Common myeloid progenitor, CD34-positive (primary cell): Measurements from ENCODE around the gene FRMD4B.

Source experiments
- CTCF ChIA-PET: fragments of 350-600 bp; sonication (Branson Sonifier 250); formaldehyde crosslinking; loops from one replicate; lab custom pipeline; 2021; ENCODE audit warnings: antibody characterized with exemption; lab: Charles Lee
- POLR2A ChIA-PET: fragments of 350-600 bp; sonication (Branson Sonifier 250); formaldehyde crosslinking; loops from one replicate; lab custom pipeline; 2021; ENCODE audit warnings: antibody characterized with exemption; lab: Charles Lee
- DNase-seq, 3 donors: peaks; one replicate each; pipeline versions ENCODE4 v3.0.0 to v3.0.0-alpha.2; 2013
- H3K27ac ChIP-seq, 2 experiments: 1 replicate in 1 of 2; 2 replicates in 1 of 2; pipeline ENCODE4 v1.7.0; 2013; ENCODE audit warnings: inconsistent platforms in 2 of 2, low read length in 2 of 2, mild to moderate bottlenecking in 2 of 2, low read depth in 1 of 2, moderate library complexity in 1 of 2; ENCODE audit not compliant: severe bottlenecking in 2 of 2, insufficient read depth in 1 of 2, poor library complexity in 1 of 2
- H3K27me3 ChIP-seq, 5 experiments: replicated peaks in 2 of 5; 1 replicate in 3 of 5; 2 replicates in 2 of 5; pipeline versions ENCODE4 v1.6.1 to v1.7.0; 2013; ENCODE audit warnings: low read length in 4 of 5, mild to moderate bottlenecking in 2 of 5, moderate library complexity in 2 of 5, inconsistent platforms in 1 of 5; ENCODE audit not compliant: insufficient read depth in 5 of 5, control insufficient read depth in 4 of 5
- H3K36me3 ChIP-seq, 4 experiments: 1 replicate in 2 of 4; 2 replicates in 2 of 4; pipeline versions ENCODE4 v1.6.1 to v1.7.0; 2013; ENCODE audit warnings: low read length in 3 of 4, control low read depth in 1 of 4, mild to moderate bottlenecking in 1 of 4; ENCODE audit not compliant: control insufficient read depth in 4 of 4, insufficient read depth in 4 of 4
- H3K4me1 ChIP-seq, 4 experiments: 1 replicate in 3 of 4; 2 replicates in 1 of 4; pipeline versions ENCODE4 v1.6.1 to v1.7.1; 2013; ENCODE audit warnings: low read length in 3 of 4, mild to moderate bottlenecking in 3 of 4, control low read depth in 1 of 4, inconsistent platforms in 1 of 4, moderate library complexity in 1 of 4; ENCODE audit not compliant: control insufficient read depth in 4 of 4, insufficient read depth in 4 of 4; ENCODE audit errors: control extremely low read depth in 1 of 4
- H3K4me3 ChIP-seq, 7 experiments: 1 replicate in 4 of 7; 2 replicates in 3 of 7; pipeline versions ENCODE4 v1.5.1 to v1.7.0; 2013; ENCODE audit warnings: mild to moderate bottlenecking in 7 of 7, low read length in 6 of 7, moderate library complexity in 6 of 7, inconsistent platforms in 2 of 7, low read depth in 2 of 7, control low read depth in 1 of 7; ENCODE audit not compliant: insufficient read depth in 4 of 7, control insufficient read depth in 1 of 7; ENCODE audit errors: extremely low read depth in 1 of 7
- H3K9me3 ChIP-seq, 5 experiments: 1 replicate in 4 of 5; 2 replicates in 1 of 5; pipeline versions ENCODE4 v1.6.1 to v1.7.1; 2013; ENCODE audit warnings: low read length in 4 of 5, mild to moderate bottlenecking in 2 of 5, inconsistent platforms in 1 of 5, low read depth in 1 of 5, moderate library complexity in 1 of 5; ENCODE audit not compliant: control insufficient read depth in 4 of 5, insufficient read depth in 2 of 5; ENCODE audit errors: control extremely low read depth in 1 of 5
- WGBS: methylation state at CpG from one replicate; pipeline ENCODE4 v1.1.5; 2013; ENCODE audit not compliant: insufficient coverage; 5-methylcytosine and 5-hydroxymethylcytosine counted together

The FRMD4B gene

DNA sequence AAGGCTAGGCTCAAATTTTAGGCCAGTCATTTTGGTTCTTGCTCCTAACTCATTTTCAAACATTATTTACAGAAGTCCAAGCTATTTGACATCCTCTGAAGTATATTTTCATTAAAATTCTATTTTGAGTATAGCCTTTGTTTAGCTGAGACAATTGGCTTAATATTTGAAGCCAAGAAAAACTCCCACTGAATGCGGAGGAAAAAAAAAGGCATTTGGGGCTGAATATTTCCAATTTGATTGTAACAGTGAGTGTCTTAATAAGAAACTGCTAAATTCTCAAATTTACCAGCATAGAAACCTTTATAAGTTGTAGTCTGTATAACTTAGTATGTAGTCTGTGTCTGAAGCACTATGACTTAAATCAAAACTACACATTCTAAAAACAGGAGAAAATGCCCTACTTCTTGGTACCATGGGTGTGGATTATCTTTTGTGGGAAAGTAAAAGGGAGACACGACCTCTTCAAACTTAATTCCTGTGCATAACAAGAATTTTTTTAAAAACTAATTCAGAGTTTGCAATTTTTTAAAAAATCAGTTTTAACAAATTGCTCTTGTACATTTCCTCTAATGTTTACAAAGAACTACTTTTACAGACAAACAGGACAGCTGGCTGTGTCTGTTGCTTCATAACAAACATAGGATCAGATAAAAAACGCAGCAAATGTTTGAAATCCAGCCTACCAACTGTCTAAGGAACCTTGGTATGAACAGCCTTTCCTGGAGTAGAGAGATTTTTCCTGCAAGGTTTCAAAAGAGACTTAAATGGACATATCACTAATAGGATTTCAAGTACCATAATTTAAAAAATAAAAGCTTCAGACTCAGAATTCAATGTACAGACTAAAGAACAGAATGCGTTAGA, 210.8 kb downstream of the FRMD4B start:
- H3K36me3 ChIP-seq: peaks cover 24 to 78% (median 35%) of the 10 kb centered on the region in 4 experiments
- no peak for DNase-seq
- no peaks in the 10 kb centered on the region for H3K27me3 ChIP-seq
- ChIA-PET POLR2A (no interaction called here), CTCF (interaction anchor here (0.7 to 3.2 kb wide), 2 partner anchors 13 to 46 kb away, joined by 3 to 21 read pairs; no protein-coding TSS in a partner anchor)
- H3K27ac ChIP-seq: no peak overlapping the region
- no peaks in the 10 kb centered on the region for H3K4me1 ChIP-seq
- no peak overlapping the region for H3K4me3 ChIP-seq
- H3K9me3 ChIP-seq: no peaks in the 10 kb centered on the region
- 100% methylated on average over 1 of the region's 4 CpGs for WGBS

GRCh38 chr3:69174445-69174844, 211.4 kb downstream of the FRMD4B start:
- Histone ChIP-seq H3K4me1 (no peaks in the 10 kb centered on the region), H3K9me3 (no peaks in the 10 kb centered on the region), H3K27ac (no peak overlapping the region), H3K27me3 (no peaks in the 10 kb centered on the region), H3K4me3 (no peak overlapping the region), H3K36me3 (peaks cover 23 to 76% (median 29%) of the 10 kb centered on the region in 4 experiments)
- no peak for DNase-seq
- ChIA-PET CTCF (interaction anchor here (0.7 to 3.2 kb wide), 3 partner anchors 12 to 132 kb away, joined by 3 to 21 read pairs (median 3); no protein-coding TSS in a partner anchor), POLR2A (no interaction called here)
- no CpG with 5 or more reads among the region's 2 CpGs for WGBS

DNA sequence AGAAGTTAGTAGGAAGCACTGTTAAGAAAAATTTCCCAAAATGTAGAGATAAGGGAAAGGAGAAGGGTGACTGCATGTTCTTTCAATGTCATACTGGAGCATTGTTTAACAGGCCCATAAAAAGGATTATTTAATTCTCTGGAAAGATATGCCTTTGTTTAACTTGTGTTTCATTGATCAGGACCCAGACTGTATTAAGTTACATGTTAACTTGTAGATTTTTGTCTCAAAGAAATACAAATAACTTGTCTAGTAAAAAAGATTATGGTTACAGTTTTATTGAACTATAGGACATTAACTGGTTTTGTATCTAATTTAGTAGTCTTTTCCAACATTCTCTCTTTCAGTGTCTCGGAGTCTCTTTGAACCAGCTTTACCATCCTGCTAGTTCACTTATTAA, 213.8 kb downstream of the FRMD4B start:
- Histone ChIP-seq H3K27ac (no peak overlapping the region), H3K4me1 (no peaks in the 10 kb centered on the region), H3K9me3 (no peaks in the 10 kb centered on the region), H3K27me3 (no peaks in the 10 kb centered on the region), H3K4me3 (no peak overlapping the region), H3K36me3 (peaks cover 12 to 57% (median 16%) of the 10 kb centered on the region in 4 experiments)
- no CpG with 5 or more reads among the region's 1 CpG for WGBS
- ChIA-PET CTCF (interaction anchor here (0.8 to 3.2 kb wide), 3 partner anchors 10 to 12 kb away, joined by 3 to 21 read pairs (median 8); no protein-coding TSS in a partner anchor), POLR2A (no interaction called here)
- DNase-seq: no peak

DNA sequence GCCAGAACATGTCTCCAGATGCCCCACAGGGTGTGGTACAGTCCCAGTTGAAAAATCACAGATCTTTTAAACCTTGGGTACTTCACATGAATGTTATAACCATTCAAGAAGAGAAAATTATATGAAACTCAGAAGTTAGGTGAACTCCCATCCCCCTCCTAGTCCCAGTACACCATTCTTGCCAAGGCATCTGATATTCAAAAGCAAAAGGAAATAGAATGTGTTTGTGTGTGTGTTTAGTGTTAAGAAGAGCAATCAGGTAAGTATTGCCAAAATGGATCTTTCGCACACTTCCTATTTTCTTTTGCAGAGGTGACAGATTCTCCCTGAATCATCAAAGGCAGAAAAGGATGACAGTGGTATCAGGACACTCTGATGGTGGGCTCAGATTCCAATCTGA, 219.4 kb downstream of the FRMD4B start:
- H3K36me3 ChIP-seq: peaks cover 2 to 18% (median 7%) of the 10 kb centered on the region in 4 experiments
- H3K9me3 ChIP-seq: no peaks in the 10 kb centered on the region
- H3K27ac ChIP-seq: no peak overlapping the region
- ChIA-PET POLR2A (no interaction called here), CTCF (interaction anchor here (0.6 to 9.4 kb wide), 3 partner anchors 141 to 479 kb away, joined by 4 to 98 read pairs (median 84); no protein-coding TSS in a partner anchor)
- no peaks in the 10 kb centered on the region for H3K27me3 ChIP-seq
- 100% methylated on average over 1 of the region's 1 CpG for WGBS
- H3K4me3 ChIP-seq: no peak overlapping the region
- DNase-seq: no peak
- no peaks in the 10 kb centered on the region for H3K4me1 ChIP-seq

- 100% methylated on average over 3 of the region's 4 CpGs for WGBS
- no peak for DNase-seq
- no peaks in the 10 kb centered on the region for H3K9me3 ChIP-seq
- H3K27ac ChIP-seq: no peak overlapping the region
- H3K36me3 ChIP-seq: peaks cover 0 to 12% (median 1%) of the 10 kb centered on the region in 4 experiments
- no peak overlapping the region for H3K4me3 ChIP-seq
- ChIA-PET POLR2A (no interaction called here), CTCF (interaction anchor here (0.6 to 9.4 kb wide), 5 partner anchors 81 to 506 kb away, joined by 3 to 98 read pairs (median 4); no protein-coding TSS in a partner anchor)
- no peaks in the 10 kb centered on the region for H3K27me3 ChIP-seq
- H3K4me1 ChIP-seq: no peaks in the 10 kb centered on the region
These were observed 220.1 kb downstream of the FRMD4B start for GRCh38 chr3:69165744-69166143.

GRCh38 chr3:69164296-69164695, 221.6 kb downstream of the FRMD4B start:
- H3K36me3 ChIP-seq: peaks cover 0 to 3% (median 0%) of the 10 kb centered on the region in 4 experiments
- H3K27me3 ChIP-seq: no peaks in the 10 kb centered on the region
- H3K4me1 ChIP-seq: no peaks in the 10 kb centered on the region
- no peak overlapping the region for H3K4me3 ChIP-seq
- no peak for DNase-seq
- H3K9me3 ChIP-seq: no peaks in the 10 kb centered on the region
- H3K27ac ChIP-seq: no peak overlapping the region
- CTCF ChIA-PET: interaction anchor here (1.3 to 9.4 kb wide), 3 partner anchors 10 to 261 kb away, joined by 3 to 98 read pairs (median 84); no protein-coding TSS in a partner anchor
- POLR2A ChIA-PET: no interaction called here
